Measurements from ENCODE around the gene PPP2R5C.
A peak's percentile ranks its signal among the peaks of the same experiment; 100 is the strongest.

PPP2R5C gene

GRCh38 chr14:101819251-101819990 lies 57.9 kb downstream of the PPP2R5C start:
- DNase-seq = peak; percentile 79

GRCh38 chr14:101820283-101820798 lies 58.8 kb downstream of the PPP2R5C start:
- peak; percentile 68 for DNase-seq

DNA sequence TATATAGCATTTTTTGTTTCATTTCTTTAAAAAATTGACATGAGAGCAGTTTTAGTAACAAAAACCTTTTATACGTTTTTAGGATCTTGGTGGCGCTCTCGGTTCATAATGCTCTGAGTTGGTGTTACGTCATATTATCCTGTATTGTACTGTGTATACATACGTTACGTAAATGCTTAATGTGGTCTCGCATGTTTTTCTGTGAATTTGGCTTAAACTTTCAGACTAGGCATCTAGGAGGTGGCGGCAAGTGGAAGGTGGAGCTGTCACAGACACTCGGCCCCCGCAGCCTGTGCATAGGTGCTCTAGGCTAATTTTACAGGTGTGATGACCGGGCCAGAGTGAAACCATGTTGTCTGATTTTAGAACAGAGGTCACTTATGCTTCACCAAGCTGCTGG lies 60.0 kb downstream of the PPP2R5C start:
- DNase-seq = peak; percentile 64

- DNase-seq = no peak
These were observed 61.6 kb downstream of the PPP2R5C start for GRCh38 chr14:101823066-101823465.

GRCh38 chr14:101823511-101824120 lies 62.1 kb downstream of the PPP2R5C start:
- DNase-seq = peak; percentile 83

- no peak for DNase-seq
These were observed 62.8 kb downstream of the PPP2R5C start for GRCh38 chr14:101824339-101824727.

GRCh38 chr14:101825797-101826196 lies 64.3 kb downstream of the PPP2R5C start:
- DNase-seq = no peak

DNA sequence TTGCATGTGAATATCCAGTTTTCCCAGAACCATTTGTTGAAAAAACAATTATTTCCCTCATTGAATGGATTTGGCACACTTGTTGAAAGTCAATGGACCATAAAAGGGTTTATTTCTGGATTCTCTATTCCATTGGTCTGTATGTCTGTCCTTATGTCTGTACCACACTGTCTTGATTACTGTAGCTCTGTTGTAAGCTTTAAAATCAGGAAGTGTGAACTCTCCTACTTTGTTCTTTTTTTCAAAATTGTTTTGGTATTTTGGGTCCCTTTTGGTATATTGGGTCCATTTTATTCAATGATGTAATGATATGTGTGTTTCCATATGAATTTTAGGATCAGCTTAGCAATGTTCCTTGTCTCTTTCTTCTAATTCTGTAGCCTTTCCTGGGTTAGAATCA lies 64.8 kb downstream of the PPP2R5C start:
- DNase-seq = no peak

DNA sequence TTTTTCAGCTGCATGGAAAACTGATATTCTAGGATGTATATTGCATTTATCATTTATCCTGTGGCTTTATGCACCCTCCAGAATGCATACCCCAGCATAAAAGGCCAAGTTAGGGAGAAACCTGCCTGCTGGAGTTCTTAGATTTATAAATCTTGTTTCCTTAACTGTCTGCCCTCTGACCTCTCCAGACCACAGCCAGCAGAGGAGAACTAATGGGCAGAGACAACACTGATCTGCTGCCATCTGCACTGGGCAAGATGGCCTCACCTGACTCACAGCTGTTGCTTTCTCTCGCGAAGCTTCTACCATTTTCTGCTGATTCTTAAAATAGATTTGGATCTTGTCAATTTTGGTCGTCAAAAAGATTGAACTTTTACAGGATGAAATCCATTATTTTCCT lies 65.8 kb downstream of the PPP2R5C start:
- no peak for DNase-seq

DNA sequence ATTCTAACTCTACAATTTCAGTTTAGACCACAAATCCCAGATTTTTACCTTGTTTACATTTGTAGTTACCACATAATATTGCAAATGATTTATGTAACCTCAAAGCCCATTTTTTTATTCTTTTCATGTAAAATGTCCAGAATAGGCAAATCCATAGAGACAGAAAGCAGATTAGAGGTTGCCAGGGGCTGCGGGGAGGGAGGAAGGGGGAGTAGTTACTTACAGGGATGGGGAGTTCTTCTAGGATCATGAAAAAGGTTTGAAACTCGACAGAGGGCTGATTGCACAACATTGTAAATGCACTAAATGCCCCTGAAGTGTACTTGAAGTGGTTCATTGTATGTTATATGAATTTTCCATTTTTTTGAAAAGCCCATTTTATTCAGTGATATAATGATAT lies 66.5 kb downstream of the PPP2R5C start:
- DNase-seq = no peak

DNA sequence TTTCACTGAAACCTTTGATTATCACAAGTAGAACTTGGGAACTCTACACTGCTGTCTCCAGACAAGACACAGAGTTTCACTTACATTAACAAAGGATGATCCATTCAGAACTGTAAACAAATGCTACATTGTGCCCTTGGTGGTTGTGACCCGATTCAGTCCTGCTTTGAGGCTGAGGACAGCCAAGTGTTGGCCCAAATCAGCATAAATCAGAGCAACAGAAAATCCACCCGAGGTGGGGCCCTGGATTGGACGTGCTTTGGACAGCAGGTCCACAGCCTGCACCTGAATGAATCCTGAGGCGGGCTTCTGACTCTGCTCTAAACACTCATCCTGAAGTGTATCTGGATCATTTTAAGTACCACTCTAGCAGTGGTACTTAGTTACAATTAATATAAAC lies 68.8 kb downstream of the PPP2R5C start:
- no peak for DNase-seq

- no peak for DNase-seq
These were observed 71.5 kb downstream of the PPP2R5C start for GRCh38 chr14:101833045-101833444.

GRCh38 chr14:101834397-101834796 lies 72.9 kb downstream of the PPP2R5C start:
- DNase-seq = no peak

DNA sequence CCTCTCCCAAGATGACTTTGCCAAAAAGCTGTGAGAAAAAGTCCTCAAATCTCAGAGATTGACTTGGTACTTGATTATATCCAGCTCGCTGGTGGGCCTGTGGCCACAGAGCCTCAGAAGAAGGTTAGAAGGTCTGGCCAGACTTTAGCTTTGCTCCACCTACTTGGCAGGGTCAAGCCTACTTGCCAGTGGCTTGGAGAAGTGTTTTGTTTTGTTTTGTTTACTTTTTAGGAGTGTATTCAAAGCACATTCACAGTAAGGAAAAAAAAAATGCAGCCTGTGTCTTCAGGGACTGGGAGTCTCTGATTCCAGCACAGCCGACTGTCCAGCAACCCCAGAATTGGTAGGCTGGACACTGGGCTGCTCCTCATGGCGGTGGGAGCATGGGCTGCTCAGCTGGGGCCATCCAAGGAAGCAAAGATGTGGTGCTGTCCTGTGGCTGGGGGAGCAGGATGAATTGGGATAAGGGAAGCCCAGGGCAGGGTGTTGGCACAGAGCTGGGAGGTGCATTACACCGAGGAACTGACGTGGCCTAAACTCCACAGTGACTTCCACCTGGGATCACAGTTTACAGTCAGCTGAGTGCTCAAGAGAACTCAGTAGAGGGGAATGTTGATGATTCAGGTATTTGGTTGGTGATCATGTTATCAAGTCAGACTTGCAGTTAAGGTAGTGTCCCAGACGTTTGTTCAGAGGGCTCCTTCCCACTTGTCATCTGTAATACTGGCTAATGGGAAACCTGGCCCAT lies 73.5 kb downstream of the PPP2R5C start:
- no peak for DNase-seq

- no peak for DNase-seq
These were observed 74.1 kb downstream of the PPP2R5C start for GRCh38 chr14:101835566-101835965.

DNA sequence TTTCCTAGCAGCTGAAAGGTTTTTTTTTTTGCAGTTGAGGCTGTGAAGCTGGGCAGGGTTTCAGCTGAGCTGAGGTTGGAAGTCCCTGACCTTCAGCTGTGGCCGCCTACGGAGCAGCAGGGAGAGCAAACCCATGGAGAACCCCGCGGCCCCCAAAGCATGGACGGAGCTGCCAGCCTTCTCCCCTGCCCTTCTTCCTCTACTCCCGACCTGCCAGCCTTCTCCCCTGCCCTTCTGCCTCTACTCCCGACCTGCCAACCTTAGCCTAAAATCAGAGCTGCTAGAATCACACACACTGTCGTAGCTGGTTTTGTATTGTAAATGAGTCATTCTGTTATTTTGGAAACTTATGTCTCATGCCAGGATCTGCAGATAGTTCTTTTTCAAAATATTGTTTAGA lies 74.6 kb downstream of the PPP2R5C start:
- DNase-seq = no peak

DNA sequence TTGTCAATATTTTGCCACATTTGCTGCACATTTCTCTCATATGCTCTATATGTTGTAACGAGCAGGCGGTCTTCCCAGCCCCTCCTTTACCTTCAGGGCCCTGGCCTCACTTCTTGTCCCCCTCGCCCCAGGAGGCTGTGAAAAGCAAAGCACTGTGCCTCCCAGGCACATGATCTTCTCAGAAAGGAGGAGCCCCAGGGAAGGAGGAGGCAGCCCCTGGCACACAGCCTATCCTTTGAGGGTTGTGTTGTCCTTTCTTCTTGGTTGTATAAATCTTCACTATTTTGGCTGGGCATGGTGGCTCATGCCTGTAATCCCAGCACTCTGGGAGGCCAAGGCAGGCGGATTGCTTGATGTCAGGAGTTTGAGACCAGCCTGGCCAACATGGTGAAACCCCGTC lies 77.0 kb downstream of the PPP2R5C start:
- DNase-seq = no peak

DNA sequence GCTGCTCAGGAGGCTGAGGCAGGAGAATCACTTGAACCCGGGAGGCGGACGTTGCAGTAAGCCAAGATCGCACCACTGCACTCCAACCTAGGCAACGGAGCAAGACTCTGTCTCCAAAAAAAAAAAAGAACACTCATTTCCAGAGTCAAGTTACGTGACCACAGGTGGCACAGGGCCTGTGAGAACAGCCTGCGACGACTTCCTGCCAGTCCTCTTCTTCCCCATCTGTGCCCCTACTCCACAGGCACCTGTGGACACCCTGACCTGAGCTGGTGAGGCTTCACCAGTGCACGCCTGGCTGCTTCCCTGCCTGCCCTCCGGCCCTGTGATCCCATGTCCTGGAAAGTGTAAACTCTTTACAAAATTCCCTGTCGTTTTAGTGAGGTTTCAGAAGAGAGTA lies 77.7 kb downstream of the PPP2R5C start:
- no peak for DNase-seq

DNA sequence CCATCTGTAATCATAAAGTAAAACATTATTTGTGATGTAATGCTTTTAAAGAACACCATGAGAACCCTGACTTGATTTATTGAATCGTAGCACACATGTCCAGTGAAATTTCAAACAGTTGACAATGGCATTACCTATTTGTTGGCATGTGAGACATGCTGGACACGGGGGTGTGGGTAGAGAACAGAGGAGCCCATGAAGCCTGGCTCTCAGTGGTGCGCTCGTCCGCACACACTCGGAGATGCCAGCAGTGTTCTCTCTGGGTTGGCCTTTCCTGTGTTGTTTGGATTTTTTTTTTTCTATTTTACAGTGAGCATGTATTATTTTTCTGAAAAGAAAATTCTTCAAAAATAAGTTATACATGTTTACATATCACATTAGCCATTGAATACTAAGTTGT lies 78.2 kb downstream of the PPP2R5C start:
- DNase-seq = no peak

DNA sequence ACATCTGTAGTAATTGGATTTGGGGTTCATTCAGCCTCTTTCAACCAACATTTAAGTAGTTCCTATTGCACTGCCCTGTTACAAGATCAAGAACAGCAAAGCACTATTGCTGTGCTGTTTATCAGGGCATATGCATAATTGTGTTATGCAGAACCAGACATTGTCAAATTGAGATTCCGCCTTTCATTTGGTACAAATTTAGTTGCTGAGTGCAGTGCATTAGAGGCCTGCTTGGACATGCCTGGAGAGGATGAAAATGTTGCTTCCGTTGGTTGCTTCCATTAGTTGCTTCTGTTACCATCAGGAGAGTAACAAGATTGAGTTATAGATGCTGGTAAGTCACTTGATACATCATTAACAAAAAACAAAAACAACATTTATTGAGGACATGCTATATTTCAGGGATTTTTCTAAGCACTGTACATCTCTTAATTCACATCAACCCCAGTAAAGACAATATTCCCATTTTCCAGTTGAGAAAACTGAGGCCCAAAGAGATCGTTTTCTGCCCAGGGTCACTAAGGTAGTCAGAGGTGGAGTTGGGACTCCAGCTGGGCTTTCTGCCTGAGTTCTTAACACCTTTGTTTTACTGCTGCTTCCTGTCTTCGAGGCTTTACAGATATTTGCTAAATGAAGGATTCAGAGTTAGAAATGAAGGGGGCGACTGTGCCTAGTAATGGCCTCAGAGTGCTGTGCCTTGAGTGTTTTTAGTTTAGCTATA lies 79.3 kb downstream of the PPP2R5C start:
- no peak for DNase-seq

DNA sequence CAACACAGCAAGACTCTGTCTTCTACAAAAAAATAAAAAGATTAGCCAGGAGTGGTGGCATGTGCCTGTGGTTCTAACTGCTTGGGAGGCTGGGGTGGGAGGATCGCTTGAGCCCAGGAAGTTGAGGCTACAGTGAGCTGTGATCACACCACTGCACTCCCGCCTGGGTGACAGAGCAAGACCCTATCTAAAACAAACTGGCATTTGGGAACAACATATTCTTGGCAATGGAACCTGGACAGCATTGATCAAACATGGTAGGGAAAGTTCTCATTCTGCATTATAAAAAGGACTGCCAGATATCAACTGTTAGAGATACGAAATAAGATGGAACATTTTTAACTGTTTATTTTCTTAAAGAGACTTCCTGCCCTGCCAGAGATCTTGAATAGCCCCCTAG lies 81.5 kb downstream of the PPP2R5C start:
- DNase-seq = no peak

DNA sequence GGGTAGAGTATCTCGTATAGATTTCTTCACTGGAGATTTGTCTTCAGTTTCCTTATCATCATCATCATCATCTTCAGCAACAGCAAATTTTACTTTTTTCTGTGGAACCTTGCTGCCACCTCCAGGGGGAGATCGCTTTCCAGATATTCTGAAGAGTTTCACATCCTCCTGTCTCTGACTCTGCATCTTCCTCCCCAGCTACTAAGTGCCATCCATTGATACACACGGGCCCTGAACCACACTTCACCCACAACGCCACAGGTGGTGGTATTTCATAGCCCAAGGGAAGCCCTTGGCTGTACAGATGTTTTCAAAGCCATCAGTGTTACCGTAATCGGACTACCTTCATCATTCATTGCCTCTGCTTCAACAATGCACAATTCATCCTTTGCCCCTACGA lies 82.2 kb downstream of the PPP2R5C start:
- DNase-seq = no peak

- DNase-seq = no peak
These were observed 82.7 kb downstream of the PPP2R5C start for GRCh38 chr14:101844219-101844618.
